ENCODE data around the gene SPAG7. TPM values are rescaled to one million over a fixed set of nuclear protein-coding genes. Genes with fewer than 3 reads are reported as not detected.

The SPAG7 gene
- total RNA-seq, 1 experiment from 2014 or later, result 43.4 TPM

DNA sequence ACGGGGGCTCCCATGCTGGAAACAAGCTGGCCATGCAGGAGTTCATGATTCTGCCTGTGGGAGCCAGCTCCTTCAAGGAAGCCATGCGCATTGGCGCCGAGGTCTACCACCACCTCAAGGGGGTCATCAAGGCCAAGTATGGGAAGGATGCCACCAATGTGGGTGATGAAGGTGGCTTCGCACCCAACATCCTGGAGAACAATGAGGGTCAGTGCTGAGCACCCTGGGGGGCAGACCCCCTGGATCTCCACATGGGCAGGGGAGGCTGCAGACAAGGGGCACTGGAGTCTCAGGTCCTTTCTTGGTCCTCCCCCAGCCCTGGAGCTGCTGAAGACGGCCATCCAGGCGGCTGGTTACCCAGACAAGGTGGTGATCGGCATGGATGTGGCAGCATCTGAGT, 12.5 kb downstream of the SPAG7 start:
- H3K9me3 ChIP-seq (ENCODE audit: control insufficient read depth, insufficient read depth, low read depth, low read length), result no peaks in the 10 kb centered on the region
- H3K27ac ChIP-seq (ENCODE audit: low read length), result no peak overlapping the region
- CTCF ChIA-PET, result no interaction called here
- no peaks in the 10 kb centered on the region for H3K27me3 ChIP-seq (ENCODE audit: control insufficient read depth, insufficient read depth, low read length)
- in situ Hi-C loops (cut with HindIII; ENCODE audit: low pct_unique_long_range_greater_than_20kb, low sequenced_read_pairs), result no loop called here
- TF ChIP-seq SIN3A (IDR thresholded peaks at IDR 0.05; ENCODE audit: borderline replicate concordance, insufficient read depth, low read depth, low read length), result no peak
- no peak for TF ChIP-seq POLR2AphosphoS5 (IDR thresholded peaks at IDR 0.05; ENCODE audit: low read depth, low read length)
- TF ChIP-seq TCF7L2 (IDR thresholded peaks at IDR 0.05; ENCODE audit: low read depth, low read length), result no peak
- H3K4me1 ChIP-seq (ENCODE audit: control insufficient read depth, insufficient read depth, low read length), result peaks cover 16% of the 10 kb centered on the region
- no peak for ATAC-seq
- no TSS peak for BruUV-seq (replicated peaks)
- intact Hi-C loops (cut with micrococcal nuclease; ENCODE audit: unreplicated experiment), result no loop called here
- no peak for DNase-seq (ENCODE audit: low read depth, low spot score)
- POLR2A ChIA-PET, result interaction anchor here (0.6 kb wide), 1 partner anchor 18 kb away, joined by 16 read pairs; no protein-coding TSS in a partner anchor
- H3K36me3 ChIP-seq (ENCODE audit: control insufficient read depth, insufficient read depth, low read length), result no peaks in the 10 kb centered on the region
- H3K4me3 ChIP-seq (ENCODE audit: low read depth in 2 of 2, low read length in 2 of 2), result no peak overlapping the region

DNA sequence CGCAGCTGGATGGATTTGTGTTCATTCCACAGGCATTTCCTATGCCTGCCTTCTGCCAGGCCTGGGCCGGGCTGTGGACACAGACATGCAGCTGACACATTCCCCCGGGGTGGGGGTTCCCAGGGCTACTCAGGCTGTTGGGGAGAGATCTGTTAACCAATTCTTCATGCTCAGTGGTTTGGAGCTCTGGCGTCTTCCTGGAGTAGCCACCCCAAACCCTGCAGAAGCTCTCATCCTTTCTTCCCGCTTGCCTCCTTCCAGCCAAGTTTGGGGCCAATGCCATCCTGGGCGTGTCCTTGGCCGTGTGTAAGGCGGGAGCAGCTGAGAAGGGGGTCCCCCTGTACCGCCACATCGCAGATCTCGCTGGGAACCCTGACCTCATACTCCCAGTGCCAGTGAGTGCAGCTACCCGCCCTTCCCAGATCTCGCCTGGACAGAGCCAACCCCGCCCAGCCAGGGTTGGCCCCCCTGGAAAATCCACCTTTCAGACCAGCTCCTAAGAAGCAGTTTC, 14.1 kb downstream of the SPAG7 start:
- Histone ChIP-seq H3K36me3 (ENCODE audit: control insufficient read depth, insufficient read depth, low read length) (no peaks in the 10 kb centered on the region; the same call in 1 of the 2 replicates), H3K27ac (ENCODE audit: low read length) (0 out of 2 replicates have a peak overlapping the region, but pooled peaks have one; percentile 23), H3K9me3 (ENCODE audit: control insufficient read depth, insufficient read depth, low read depth, low read length) (no peaks in the 10 kb centered on the region), H3K4me1 (ENCODE audit: control insufficient read depth, insufficient read depth, low read length) (peaks cover 16% of the 10 kb centered on the region), H3K27me3 (ENCODE audit: control insufficient read depth, insufficient read depth, low read length) (no peaks in the 10 kb centered on the region), H3K4me3 (ENCODE audit: low read depth in 2 of 2, low read length in 2 of 2) (no peak overlapping the region)
- no TSS peak for BruUV-seq (replicated peaks)
- in situ Hi-C loops (cut with HindIII; ENCODE audit: low pct_unique_long_range_greater_than_20kb, low sequenced_read_pairs) (no loop called here), intact Hi-C loops (cut with micrococcal nuclease; ENCODE audit: unreplicated experiment) (no loop called here)
- ChIA-PET POLR2A (no interaction called here), CTCF (no interaction called here)
- DNase-seq (ENCODE audit: low read depth, low spot score), result no peak
- no peak for TF ChIP-seq TCF7L2 (IDR thresholded peaks at IDR 0.05; ENCODE audit: low read depth, low read length)
- TF ChIP-seq, protein P1, sequence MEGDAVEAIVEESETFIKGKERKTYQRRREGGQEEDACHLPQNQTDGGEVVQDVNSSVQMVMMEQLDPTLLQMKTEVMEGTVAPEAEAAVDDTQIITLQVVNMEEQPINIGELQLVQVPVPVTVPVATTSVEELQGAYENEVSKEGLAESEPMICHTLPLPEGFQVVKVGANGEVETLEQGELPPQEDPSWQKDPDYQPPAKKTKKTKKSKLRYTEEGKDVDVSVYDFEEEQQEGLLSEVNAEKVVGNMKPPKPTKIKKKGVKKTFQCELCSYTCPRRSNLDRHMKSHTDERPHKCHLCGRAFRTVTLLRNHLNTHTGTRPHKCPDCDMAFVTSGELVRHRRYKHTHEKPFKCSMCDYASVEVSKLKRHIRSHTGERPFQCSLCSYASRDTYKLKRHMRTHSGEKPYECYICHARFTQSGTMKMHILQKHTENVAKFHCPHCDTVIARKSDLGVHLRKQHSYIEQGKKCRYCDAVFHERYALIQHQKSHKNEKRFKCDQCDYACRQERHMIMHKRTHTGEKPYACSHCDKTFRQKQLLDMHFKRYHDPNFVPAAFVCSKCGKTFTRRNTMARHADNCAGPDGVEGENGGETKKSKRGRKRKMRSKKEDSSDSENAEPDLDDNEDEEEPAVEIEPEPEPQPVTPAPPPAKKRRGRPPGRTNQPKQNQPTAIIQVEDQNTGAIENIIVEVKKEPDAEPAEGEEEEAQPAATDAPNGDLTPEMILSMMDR (IDR thresholded peaks at IDR 0.05), result no peak
- TF ChIP-seq SIN3A (IDR thresholded peaks at IDR 0.05; ENCODE audit: borderline replicate concordance, insufficient read depth, low read depth, low read length), result no peak
- TF ChIP-seq, protein P2, sequence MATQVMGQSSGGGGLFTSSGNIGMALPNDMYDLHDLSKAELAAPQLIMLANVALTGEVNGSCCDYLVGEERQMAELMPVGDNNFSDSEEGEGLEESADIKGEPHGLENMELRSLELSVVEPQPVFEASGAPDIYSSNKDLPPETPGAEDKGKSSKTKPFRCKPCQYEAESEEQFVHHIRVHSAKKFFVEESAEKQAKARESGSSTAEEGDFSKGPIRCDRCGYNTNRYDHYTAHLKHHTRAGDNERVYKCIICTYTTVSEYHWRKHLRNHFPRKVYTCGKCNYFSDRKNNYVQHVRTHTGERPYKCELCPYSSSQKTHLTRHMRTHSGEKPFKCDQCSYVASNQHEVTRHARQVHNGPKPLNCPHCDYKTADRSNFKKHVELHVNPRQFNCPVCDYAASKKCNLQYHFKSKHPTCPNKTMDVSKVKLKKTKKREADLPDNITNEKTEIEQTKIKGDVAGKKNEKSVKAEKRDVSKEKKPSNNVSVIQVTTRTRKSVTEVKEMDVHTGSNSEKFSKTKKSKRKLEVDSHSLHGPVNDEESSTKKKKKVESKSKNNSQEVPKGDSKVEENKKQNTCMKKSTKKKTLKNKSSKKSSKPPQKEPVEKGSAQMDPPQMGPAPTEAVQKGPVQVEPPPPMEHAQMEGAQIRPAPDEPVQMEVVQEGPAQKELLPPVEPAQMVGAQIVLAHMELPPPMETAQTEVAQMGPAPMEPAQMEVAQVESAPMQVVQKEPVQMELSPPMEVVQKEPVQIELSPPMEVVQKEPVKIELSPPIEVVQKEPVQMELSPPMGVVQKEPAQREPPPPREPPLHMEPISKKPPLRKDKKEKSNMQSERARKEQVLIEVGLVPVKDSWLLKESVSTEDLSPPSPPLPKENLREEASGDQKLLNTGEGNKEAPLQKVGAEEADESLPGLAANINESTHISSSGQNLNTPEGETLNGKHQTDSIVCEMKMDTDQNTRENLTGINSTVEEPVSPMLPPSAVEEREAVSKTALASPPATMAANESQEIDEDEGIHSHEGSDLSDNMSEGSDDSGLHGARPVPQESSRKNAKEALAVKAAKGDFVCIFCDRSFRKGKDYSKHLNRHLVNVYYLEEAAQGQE (IDR thresholded peaks at IDR 0.05; ENCODE audit: insufficient read depth in 1 of 2, low read depth in 2 of 2, low read length in 1 of 2), result no peak
- TF ChIP-seq POLR2AphosphoS5 (IDR thresholded peaks at IDR 0.05; ENCODE audit: low read depth, low read length), result no peak
- no peak for ATAC-seq

DNA sequence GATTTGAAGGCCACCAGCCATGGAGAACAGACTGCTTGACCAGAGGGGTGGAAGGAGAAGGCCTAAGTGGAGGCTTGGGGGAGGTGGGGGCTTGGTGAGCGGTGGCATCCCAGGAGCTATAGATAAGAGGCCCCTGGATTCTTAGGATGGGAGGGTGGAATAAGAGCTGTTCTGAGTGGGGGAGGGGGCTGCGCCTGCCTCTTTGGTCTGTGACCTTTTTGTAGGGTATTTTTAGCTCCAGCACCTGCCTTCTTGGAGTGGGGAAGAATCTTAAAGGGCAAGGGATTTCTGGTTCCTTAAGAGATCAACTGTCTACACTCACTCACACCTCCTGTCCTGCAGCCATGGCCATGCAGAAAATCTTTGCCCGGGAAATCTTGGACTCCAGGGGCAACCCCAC, 16.1 kb downstream of the SPAG7 start:
- peak overlapping the region; percentile 94 for H3K27ac ChIP-seq (ENCODE audit: low read length)
- H3K27me3 ChIP-seq (ENCODE audit: control insufficient read depth, insufficient read depth, low read length), result no peaks in the 10 kb centered on the region
- peaks cover 4% of the 10 kb centered on the region; the same call in 1 of the 2 replicates for H3K36me3 ChIP-seq (ENCODE audit: control insufficient read depth, insufficient read depth, low read length)
- no peak for ATAC-seq
- DNase-seq (ENCODE audit: low read depth, low spot score), result no peak
- in situ Hi-C loops (cut with HindIII; ENCODE audit: low pct_unique_long_range_greater_than_20kb, low sequenced_read_pairs), result no loop called here
- CTCF ChIA-PET, result no interaction called here
- intact Hi-C loops (cut with micrococcal nuclease; ENCODE audit: unreplicated experiment), result no loop called here
- TF ChIP-seq POLR2AphosphoS5 (IDR thresholded peaks at IDR 0.05; ENCODE audit: low read depth, low read length), result no peak
- TF ChIP-seq, protein P1 (IDR thresholded peaks at IDR 0.05), result no peak
- TF ChIP-seq SIN3A (IDR thresholded peaks at IDR 0.05; ENCODE audit: borderline replicate concordance, insufficient read depth, low read depth, low read length), result no peak
- TF ChIP-seq, protein P2 (IDR thresholded peaks at IDR 0.05; ENCODE audit: insufficient read depth in 1 of 2, low read depth in 2 of 2, low read length in 1 of 2), result no peak
- TF ChIP-seq TCF7L2 (IDR thresholded peaks at IDR 0.05; ENCODE audit: low read depth, low read length), result no peak
- H3K4me1 ChIP-seq (ENCODE audit: control insufficient read depth, insufficient read depth, low read length), result peaks cover 16% of the 10 kb centered on the region
- no TSS peak for BruUV-seq (replicated peaks)
- no peaks in the 10 kb centered on the region for H3K9me3 ChIP-seq (ENCODE audit: control insufficient read depth, insufficient read depth, low read depth, low read length)
- POLR2A ChIA-PET, result no interaction called here
- H3K4me3 ChIP-seq (ENCODE audit: low read depth in 2 of 2, low read length in 2 of 2), result peak overlapping the region; percentile 51 to 67

All from Panc1 (cell line).